ENCODE data around the gene NKAIN2.
"Not testable (repeated sequence)": the region's sequence is repeated elsewhere in the genome, so short reads cannot be mapped to it uniquely, and the experiment has no call there.

Gene NKAIN2

DNA sequence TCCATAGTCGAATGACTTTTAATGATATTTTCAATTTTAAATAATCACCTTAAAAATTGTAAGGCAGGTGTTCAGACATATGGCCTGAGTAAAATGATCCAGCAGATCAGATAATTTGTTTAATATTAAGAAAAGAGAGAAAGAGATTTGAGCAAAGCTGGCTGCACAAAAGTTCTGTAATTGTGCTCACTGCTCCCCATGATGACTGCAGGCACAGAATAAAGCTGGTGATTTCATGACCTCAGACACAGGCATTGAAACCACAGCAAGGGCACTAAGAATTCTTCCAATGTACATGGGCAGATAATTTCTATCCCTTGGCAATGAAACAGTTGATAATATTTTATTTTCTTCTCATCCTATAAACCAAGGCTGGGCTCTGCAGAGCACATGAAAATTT lies 553.1 kb downstream of the NKAIN2 start:
- DNase-seq (ENCODE audit: extremely low spot score, insufficient read length, low read depth): no peak
- FAIRE-seq: no peak

DNA sequence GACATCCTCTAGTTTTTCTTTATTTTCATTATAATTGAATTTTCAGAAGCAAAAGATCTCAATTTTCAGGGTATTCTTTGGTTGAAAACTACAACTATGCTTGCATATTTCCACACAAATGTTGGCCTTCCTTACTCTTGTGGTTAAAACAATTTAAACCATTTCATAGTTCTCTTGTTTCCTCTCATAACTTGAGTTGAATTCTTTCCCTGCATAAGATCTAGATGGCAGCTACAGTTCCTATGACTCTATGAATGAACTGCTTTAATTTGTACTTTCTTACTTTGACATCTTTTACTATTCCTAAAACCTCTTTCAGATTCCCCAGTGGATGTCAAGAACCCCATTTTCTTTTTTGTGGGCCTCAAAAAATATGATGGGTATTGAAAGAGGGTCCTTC lies 564.5 kb downstream of the NKAIN2 start:
- DNase-seq (ENCODE audit: extremely low spot score, insufficient read length, low read depth) (no peak), FAIRE-seq (no peak)

DNA sequence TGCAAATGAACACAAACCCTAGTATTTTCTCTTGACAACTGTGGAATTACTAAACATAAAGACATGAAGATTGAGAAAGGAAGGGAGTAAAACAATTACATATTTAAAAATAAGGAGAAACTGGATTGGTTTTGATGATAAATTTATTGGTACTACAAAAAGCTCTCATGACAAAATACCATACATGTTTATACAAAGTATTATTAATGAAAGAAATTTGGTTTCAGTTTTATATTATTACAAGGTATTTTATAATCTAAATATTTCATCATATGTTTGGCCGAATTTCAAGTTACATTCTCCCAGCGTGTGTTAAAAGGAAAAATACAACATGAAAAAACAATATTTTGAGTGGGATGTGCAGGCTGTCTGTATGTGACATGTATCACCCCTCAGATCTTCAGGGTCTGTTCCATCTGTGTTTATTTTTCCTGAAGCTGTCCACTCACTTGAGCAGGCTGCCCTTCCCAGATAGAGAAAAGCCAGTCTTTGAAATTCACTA lies 568.4 kb downstream of the NKAIN2 start:
- DNase-seq (ENCODE audit: extremely low spot score, insufficient read length, low read depth): no peak
- no peak for FAIRE-seq

DNA sequence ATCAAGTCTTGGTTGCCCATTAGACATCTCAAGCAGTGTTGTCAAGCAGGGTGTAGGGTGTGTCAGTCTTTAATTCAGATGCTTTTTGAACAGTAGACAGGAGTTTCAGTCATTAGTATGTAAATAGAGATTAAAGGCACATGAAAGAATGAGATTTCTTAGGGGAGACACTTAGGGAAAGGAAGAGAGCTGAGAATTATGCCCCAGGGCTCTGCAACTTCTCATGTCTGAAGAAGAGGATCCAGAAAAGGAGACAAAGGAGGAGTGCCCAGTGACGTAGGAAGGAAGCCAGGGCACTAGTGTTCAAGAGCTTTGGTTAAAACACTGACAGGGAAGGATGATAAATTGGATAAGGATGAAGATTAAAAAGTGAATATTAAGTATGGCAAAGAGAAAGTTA lies 569.7 kb downstream of the NKAIN2 start:
- no peak for FAIRE-seq
- no peak for DNase-seq (ENCODE audit: extremely low spot score, insufficient read length, low read depth)

DNA sequence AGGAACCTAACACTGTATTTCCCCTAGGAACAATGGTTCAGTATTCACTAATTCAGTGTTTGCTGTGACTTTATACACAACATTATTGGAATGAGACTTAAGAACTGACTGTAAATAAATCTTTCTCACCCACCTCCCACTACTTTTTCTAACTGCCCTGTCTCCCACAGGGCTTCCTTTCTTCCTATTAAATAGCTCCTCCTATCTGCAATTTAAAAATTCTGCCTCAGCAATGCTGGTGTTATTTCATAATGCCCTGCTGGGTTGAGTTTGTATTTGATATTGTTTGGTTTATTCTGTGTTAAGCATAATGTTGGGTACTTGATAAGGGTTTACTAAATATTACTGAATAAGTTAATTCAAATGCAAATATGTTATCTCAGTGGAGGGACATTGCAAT lies 585.5 kb downstream of the NKAIN2 start:
- DNase-seq (ENCODE audit: extremely low spot score, insufficient read length, low read depth): no peak
- FAIRE-seq: no peak

DNA sequence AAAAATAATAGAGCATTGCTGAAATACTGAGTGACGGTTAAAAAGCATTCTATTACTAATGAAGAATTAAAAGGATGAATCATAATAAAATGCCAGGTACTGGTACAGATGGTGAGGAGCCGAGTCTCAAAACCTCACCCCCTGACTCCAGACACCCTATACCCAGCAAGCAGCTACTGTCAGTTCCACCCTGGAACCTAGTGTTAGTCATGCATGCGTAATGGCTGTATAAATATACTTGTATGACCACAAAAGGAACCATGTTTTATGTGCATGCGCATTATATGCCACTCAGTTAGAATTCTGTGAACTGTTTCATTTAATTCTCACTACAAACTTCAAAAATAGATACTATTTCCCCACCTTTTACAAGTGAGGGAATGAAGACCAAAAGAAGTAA lies 589.9 kb downstream of the NKAIN2 start:
- FAIRE-seq: no peak
- no peak for DNase-seq (ENCODE audit: extremely low spot score, insufficient read length, low read depth)

DNA sequence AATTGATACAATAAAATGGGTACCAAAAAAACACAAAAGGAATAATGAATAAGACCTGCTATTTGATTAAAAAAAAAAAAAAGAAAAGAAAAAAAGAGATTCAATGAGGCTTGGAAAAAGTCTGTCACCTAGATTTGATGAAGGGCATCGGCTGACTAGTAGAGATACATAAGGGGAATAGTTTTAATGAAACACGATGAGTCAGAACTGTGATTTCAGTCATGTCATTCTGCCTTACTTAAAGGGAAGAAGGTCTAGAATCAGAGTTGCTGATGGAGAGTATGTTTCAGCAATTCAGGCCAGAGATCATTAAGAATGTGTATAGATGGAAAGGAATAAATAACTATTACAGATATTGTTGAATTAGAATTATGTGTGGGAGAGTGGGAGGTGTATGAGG lies 592.7 kb downstream of the NKAIN2 start:
- FAIRE-seq (no peak), DNase-seq (ENCODE audit: extremely low spot score, insufficient read length, low read depth) (no peak)

DNA sequence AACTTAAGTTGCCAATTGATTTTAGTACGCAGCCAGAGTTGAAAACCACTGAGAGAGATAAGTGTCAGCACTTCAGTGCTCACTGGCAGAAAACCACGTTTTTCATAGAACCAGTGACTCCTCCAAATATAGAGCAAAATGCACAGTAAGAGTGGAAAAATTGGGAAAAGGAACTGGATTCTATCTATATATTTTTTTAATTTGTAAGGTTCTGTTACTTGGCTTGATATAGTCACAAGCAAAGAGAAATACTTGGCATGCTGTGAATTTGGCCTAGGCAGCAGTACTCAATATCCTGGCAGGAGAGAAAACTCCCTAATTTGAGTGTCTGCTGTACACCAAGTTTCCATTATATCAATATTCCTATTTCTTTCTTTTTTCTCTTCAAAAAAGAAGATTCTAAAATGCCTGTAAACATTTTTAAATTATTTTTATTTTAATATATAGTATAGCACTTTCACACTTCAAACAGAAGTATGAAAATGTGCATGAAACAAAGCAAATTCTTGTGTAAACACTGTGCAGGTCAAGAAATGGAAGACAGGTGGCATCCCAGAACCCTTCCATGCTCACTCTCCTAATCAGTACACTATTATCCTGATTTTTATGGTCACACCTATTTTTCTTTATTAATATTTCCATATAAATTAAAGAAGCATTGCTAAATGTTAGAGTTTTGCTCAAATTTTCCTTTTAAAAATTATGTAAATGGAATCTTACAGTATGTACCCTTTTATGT lies 596.8 kb downstream of the NKAIN2 start:
- no peak for FAIRE-seq
- no peak for DNase-seq (ENCODE audit: extremely low spot score, insufficient read length, low read depth)

DNA sequence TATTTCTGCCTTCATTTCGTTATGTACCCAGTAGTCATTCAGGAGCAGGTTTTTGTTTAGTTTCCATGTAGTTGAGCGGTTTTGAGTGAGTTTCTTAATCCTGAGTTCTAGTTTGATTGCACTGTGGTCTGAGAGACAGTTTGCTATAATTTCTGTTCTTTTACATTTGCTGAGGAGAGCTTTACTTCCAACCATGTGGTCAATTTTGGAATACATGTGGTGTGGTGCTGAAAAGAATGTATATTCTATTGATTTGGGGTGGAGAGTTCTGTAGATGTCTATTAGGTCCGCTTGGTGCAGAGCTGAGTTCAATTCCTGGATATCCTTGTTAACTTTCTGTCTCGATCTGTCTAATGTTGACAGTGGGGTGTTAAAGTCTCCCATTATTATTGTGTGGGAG lies 606.8 kb downstream of the NKAIN2 start:
- FAIRE-seq; DNase-seq (ENCODE audit: extremely low spot score, insufficient read length, low read depth): not testable (repeated sequence)

DNA sequence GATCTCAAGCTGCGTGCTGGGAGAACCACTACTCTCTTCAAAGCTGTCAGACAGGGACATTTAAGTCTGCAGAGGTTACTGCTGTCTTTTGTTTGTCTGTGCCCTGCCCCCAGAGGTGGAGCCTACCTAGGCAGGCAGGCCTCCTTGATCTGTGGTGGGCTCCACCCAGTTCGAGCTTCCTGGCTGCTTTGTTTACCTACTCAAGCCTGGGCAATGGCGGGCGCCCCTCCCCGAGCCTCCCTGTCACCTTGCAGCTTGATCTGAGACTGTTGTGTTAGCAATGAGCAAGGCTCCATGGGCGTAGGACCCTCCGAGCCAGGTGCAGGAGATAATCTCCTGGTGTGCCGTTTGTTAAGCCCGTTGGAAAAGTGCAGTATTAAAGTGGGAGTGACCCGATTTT lies 609.0 kb downstream of the NKAIN2 start:
- DNase-seq (ENCODE audit: extremely low spot score, insufficient read length, low read depth); FAIRE-seq: not testable (repeated sequence)

DNA sequence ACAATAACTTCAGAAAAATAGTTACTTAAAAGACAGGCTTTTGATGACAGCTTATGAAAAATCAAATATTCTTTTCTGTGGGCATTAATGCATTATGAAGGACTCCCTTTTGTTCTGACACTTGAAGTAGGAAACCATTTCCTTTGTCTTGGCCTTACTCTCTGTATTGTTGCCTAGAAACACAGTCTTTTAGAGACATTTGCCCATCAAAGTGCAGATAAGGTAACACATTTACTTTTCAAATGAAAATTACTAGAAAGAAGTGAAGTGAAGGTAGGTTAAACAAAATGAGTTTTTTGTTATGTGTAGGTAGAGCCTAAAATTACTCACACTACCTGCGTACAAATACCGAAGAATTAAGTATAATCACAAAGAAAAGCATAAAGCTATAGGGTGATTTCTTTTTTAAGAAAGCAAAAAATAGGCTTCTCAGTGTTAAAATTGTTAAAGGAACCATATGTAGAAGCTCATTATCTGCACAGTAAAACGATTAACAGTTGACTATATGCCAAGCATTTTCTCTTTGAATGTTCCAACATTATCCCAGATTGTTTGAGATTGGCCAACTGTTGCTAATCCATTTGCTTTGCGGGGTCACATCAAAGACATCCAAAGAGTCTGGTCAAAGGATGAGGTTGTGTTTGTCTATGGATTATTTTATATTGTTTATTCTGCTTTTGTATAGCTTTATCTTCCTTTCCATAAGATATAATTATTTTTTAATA lies 616.6 kb downstream of the NKAIN2 start:
- no peak for FAIRE-seq

DNA sequence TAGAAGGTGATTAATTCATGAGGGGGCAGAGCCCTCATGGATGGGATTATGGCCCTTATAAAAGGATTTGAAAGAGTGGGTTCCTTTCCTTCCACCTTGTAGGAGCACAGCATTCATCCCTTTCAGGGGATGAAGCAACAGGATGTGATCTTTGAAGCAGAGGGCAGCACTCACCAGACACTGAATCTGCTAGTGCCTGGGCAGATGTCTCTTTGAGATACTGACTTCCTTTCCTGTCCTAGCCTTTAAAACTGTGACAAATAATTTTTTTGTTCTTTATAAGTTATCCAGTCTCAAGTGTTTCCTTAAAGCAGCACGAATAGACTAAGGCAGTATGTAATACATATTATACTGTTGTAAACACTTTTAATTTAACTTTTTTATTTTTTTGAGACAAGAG lies 620.0 kb downstream of the NKAIN2 start:
- DNase-seq (ENCODE audit: extremely low spot score, insufficient read length, low read depth): no peak
- no peak for FAIRE-seq

More for the DNA sequence above, 616.6 kb downstream of the NKAIN2 start:
- no peak for DNase-seq (ENCODE audit: extremely low spot score, insufficient read length, low read depth)

DNA sequence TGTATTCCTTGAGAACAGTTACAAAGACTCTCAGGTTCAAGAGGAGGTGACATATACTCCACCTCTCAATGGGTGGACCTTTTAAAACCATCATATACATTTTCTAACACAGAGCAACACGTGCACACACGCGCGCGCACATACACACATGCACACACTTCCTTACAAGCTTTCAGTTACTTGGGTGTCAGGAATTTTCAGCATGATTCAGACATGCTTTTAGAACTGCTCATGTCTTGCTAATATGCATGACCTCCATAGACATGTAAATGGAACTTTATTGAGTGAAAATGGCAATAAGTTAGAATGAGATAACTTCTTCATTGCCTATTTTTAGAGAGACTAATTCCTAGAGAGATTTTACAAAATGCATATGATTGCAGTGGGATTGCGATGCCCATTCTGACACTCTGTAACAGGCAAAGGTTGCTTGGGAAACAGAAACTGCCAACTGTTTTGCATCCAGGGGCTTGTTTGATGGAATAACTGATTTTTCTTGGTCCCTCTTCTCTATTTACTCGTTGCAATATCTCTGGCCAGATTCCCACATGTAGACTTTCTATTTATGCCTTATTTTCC lies 627.2 kb downstream of the NKAIN2 start:
- FAIRE-seq: no peak

DNA sequence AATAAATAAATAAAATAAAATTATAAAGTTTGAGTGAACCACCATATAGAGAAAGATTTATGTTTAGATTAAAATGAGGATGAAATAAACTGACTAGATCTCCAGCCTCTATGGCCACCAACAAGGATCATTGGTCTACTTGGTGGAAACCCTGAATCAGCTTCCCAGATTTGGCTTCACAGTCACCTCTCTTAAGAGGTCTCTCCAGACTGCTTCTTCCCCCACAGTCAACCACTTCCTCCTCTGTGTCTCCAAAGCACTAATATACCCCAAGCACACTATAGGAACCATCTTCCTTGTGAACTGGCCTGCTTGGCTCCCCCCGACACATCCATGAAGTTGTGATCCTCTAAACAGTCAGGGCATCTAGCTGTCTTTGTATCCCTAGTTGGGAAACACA lies 629.0 kb downstream of the NKAIN2 start:
- FAIRE-seq (no peak), DNase-seq (ENCODE audit: extremely low spot score, insufficient read length, low read depth) (no peak)

More for the DNA sequence above, 627.2 kb downstream of the NKAIN2 start:
- DNase-seq (ENCODE audit: extremely low spot score, insufficient read length, low read depth): no peak

DNA sequence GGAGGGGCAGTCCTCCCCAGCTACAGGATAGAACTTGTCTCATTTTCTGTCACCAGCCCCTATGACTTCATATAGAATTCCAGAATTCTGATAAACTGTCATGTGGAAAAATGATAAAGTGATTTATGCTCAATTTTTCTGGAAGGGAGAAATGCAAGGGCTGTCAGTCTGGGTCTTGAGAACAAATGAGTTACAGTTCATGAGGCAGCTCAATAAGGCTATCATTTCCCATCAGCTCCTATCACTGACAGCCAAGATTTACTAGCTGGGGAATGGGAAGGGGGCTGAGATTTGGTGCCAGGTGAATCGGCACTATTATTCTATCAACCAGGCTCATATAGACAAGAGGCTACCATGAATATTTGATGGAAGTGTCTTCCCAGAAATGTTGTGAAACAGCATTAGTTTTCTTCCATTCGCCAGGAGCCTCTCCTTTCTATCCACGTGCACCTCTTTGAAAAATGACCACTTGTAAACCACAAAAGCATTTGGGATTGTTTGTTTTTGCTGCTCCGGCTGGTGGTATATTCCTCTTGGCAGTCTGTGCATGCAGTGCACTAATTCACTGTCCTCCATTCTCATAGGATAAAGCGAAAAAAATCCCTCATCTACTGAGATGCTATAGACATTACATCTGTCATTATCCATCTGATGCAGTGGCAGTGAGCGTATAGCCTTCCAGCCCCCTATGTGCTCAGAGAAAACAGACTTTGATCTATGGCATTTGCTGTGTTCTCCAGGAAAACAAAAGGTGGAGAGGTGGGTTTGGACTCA lies 629.9 kb downstream of the NKAIN2 start:
- no peak for DNase-seq (ENCODE audit: extremely low spot score, insufficient read length, low read depth)
- FAIRE-seq: no peak

DNA sequence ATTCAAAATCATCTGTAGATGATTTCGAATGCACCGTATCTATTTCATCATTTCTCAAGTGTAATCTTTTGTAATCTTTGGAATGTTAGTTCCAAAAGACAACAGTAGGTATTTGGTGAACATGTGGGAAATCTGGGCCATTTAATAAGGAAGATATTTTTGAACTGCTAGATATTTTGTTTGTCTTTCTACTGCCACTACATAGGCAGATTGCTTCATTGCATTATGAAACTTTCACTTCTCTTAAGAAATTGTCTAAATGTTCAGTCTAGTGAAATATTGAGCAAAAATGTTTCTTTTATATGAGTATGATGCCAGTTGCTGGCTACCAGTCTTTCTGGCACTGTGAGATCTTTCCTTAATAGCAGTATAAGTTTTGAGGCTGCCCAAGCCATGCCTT lies 630.8 kb downstream of the NKAIN2 start:
- no peak for FAIRE-seq
- DNase-seq (ENCODE audit: extremely low spot score, insufficient read length, low read depth): no peak

DNA sequence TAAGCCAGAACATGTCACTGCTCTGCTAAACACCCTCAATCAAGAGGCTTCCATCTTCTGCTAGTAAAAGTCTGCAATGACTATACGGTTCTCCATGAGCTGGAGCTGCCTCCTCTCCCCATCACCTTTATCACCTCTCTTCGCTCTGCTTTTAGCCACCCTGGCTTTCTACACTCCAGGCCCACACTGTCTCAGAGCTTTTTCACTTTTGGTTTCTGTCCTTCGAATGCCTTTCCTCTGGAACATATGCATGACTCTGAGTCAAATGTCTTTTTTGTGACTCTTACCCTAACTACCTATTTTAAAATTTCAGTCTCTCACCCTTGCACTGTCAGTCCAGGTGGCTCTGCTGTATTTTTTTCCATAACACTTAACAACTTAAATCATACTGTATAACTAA lies 633.1 kb downstream of the NKAIN2 start:
- no peak for FAIRE-seq

DNA sequence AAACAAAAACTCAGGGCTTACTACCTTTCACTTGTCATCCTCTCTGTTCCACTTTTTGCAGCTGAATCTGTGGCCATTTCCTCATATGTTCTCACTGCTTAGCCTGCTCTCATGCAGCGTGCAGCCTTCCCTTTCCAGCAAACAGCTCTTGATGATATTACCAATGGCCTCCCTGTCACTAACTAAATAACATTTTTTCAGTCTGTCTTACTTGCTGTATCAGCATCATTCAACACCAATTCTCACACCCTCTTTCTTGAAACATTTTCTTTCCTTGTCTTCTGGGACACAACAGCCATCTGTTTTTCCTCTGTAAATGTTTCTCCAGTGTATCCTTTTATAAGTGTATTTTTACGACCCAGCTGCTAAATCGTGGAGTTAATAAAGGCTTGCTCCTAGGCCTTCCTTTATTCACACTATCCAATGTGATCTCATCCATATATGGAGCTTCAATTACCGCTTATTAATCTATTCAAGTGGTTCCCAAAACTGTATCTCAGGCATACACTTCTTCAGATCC lies 634.9 kb downstream of the NKAIN2 start:
- FAIRE-seq: no peak

More for the DNA sequence above, 633.1 kb downstream of the NKAIN2 start:
- DNase-seq (ENCODE audit: extremely low spot score, insufficient read length, low read depth): no peak

DNA sequence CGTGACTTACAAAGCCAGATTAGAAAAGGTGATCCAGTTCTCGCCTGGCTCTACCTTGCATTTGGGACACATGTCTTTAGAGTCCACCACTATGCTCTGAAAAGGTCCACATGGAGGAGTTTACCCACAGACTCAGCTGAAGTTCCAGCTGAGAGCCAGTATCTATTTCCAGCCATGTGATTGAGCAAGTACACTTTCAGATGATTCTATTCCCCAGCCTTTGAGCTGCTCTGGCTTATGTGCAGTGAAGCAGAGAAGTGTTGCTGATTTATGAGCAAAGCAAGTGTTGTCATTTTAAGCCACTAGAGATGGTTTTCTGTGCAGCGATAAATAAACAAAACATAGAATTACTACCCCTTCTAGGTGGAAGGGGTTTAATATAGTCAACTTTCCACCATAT lies 637.8 kb downstream of the NKAIN2 start:
- FAIRE-seq (no peak), DNase-seq (ENCODE audit: extremely low spot score, insufficient read length, low read depth) (no peak)

More for the DNA sequence above, 634.9 kb downstream of the NKAIN2 start:
- no peak for DNase-seq (ENCODE audit: extremely low spot score, insufficient read length, low read depth)

DNA sequence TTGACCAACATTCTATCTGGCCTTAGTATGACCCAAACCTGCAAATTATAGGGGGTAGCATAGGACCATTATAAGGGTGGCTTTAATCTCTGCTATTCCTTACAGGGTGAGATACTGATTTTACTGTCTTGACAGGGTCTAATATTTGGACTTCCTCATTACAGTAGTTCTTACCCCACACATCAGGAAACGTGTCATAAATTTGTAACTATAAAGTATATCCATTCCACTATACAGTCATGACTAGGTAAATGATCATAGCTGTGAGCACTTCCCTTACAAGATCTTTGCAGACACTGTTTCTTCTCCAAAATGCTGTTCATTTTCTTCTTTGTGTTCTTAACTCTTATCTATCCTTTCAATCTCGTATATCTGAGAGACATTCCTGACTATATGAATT lies 639.9 kb downstream of the NKAIN2 start:
- FAIRE-seq (no peak), DNase-seq (ENCODE audit: extremely low spot score, insufficient read length, low read depth) (no peak)
